ENCODE data around the gene ANKLE2. TPM values are rescaled to one million over a fixed set of nuclear protein-coding genes. Genes with fewer than 3 reads are reported as not detected.
"Not testable (repeated sequence)": the region's sequence is repeated elsewhere in the genome, so short reads cannot be mapped to it uniquely, and the experiment has no call there.

Gene ANKLE2
- 48.1 and 52.4 TPM in 2 replicates for total RNA-seq (2014; rRNA removed; shearing (Covaris generic))
- polyA plus RNA-seq (2015; cell fraction: cytosol; rRNA removed): 38.1 and 43.1 TPM in 2 replicates
- polyA plus RNA-seq (2015; cell fraction: nucleus; rRNA removed): 239 and 246 TPM in 2 replicates

GRCh38 chr12:132761032-132761920, at the start of gene ANKLE2:
Gene ANKLE2, minus strand, starts transcription at chr12:132761832. Its CDS starts 34 bp downstream, at chr12:132761798.
- in situ Hi-C loops (cut with HindIII; ENCODE audit: low pct_unique_long_range_greater_than_20kb, low sequenced_read_pairs): no loop called here
- DNase-seq (ENCODE audit: low read depth, low spot score): peak; percentile 48

- peak; percentile 67 for DNase-seq (ENCODE audit: low read depth, low spot score)
Observed at GRCh38 chr12:132809391-132809790, 47.8 kb upstream of the ANKLE2 start.

GRCh38 chr12:132807295-132808092, 45.9 kb upstream of the ANKLE2 start:
- no peak for DNase-seq (ENCODE audit: low read depth, low spot score)
- in situ Hi-C loops (cut with HindIII; ENCODE audit: low pct_unique_long_range_greater_than_20kb, low sequenced_read_pairs): no loop called here

More at GRCh38 chr12:132809391-132809790, 47.8 kb upstream of the ANKLE2 start:
- in situ Hi-C loops (cut with HindIII; ENCODE audit: low pct_unique_long_range_greater_than_20kb, low sequenced_read_pairs): not testable (repeated sequence)

- in situ Hi-C loops (cut with HindIII; ENCODE audit: low pct_unique_long_range_greater_than_20kb, low sequenced_read_pairs): no loop called here
- DNase-seq (ENCODE audit: low read depth, low spot score): no peak
Observed at GRCh38 chr12:132806857-132807256, 45.2 kb upstream of the ANKLE2 start.

GRCh38 chr12:132804426-132804861, 42.8 kb upstream of the ANKLE2 start:
- no peak for DNase-seq (ENCODE audit: low read depth, low spot score)
- in situ Hi-C loops (cut with HindIII; ENCODE audit: low pct_unique_long_range_greater_than_20kb, low sequenced_read_pairs): no loop called here

- in situ Hi-C loops (cut with HindIII; ENCODE audit: low pct_unique_long_range_greater_than_20kb, low sequenced_read_pairs): no loop called here
- no peak for DNase-seq (ENCODE audit: low read depth, low spot score)
Observed at GRCh38 chr12:132803888-132804287, 42.3 kb upstream of the ANKLE2 start.

GRCh38 chr12:132803125-132803524, 41.5 kb upstream of the ANKLE2 start:
- in situ Hi-C loops (cut with HindIII; ENCODE audit: low pct_unique_long_range_greater_than_20kb, low sequenced_read_pairs): no loop called here
- DNase-seq (ENCODE audit: low read depth, low spot score): no peak

- in situ Hi-C loops (cut with HindIII; ENCODE audit: low pct_unique_long_range_greater_than_20kb, low sequenced_read_pairs): no loop called here
- no peak for DNase-seq (ENCODE audit: low read depth, low spot score)
Observed at GRCh38 chr12:132801741-132802140, 40.1 kb upstream of the ANKLE2 start.

GRCh38 chr12:132798836-132799235, 37.2 kb upstream of the ANKLE2 start:
- in situ Hi-C loops (cut with HindIII; ENCODE audit: low pct_unique_long_range_greater_than_20kb, low sequenced_read_pairs): no loop called here
- no peak for DNase-seq (ENCODE audit: low read depth, low spot score)

GRCh38 chr12:132797820-132798570, 36.4 kb upstream of the ANKLE2 start:
- in situ Hi-C loops (cut with HindIII; ENCODE audit: low pct_unique_long_range_greater_than_20kb, low sequenced_read_pairs): no loop called here
- DNase-seq (ENCODE audit: low read depth, low spot score): no peak

GRCh38 chr12:132795847-132796246, 34.2 kb upstream of the ANKLE2 start:
- DNase-seq (ENCODE audit: low read depth, low spot score): no peak
- in situ Hi-C loops (cut with HindIII; ENCODE audit: low pct_unique_long_range_greater_than_20kb, low sequenced_read_pairs): no loop called here

GRCh38 chr12:132791940-132792339, 30.3 kb upstream of the ANKLE2 start:
- DNase-seq (ENCODE audit: low read depth, low spot score); in situ Hi-C loops (cut with HindIII; ENCODE audit: low pct_unique_long_range_greater_than_20kb, low sequenced_read_pairs): not testable (repeated sequence)

GRCh38 chr12:132789099-132789471, 27.5 kb upstream of the ANKLE2 start:
- DNase-seq (ENCODE audit: low read depth, low spot score): no peak
- in situ Hi-C loops (cut with HindIII; ENCODE audit: low pct_unique_long_range_greater_than_20kb, low sequenced_read_pairs): no loop called here

GRCh38 chr12:132788375-132789098, 26.9 kb upstream of the ANKLE2 start:
- in situ Hi-C loops (cut with HindIII; ENCODE audit: low pct_unique_long_range_greater_than_20kb, low sequenced_read_pairs): no loop called here
- no peak for DNase-seq (ENCODE audit: low read depth, low spot score)

- in situ Hi-C loops (cut with HindIII; ENCODE audit: low pct_unique_long_range_greater_than_20kb, low sequenced_read_pairs): no loop called here
- DNase-seq (ENCODE audit: low read depth, low spot score): no peak
Observed at GRCh38 chr12:132787877-132788276, 26.2 kb upstream of the ANKLE2 start.

- in situ Hi-C loops (cut with HindIII; ENCODE audit: low pct_unique_long_range_greater_than_20kb, low sequenced_read_pairs): no loop called here
Observed at GRCh38 chr12:132786192-132786591, 24.6 kb upstream of the ANKLE2 start.

GRCh38 chr12:132784580-132784979, 22.9 kb upstream of the ANKLE2 start:
- DNase-seq (ENCODE audit: low read depth, low spot score): no peak
- in situ Hi-C loops (cut with HindIII; ENCODE audit: low pct_unique_long_range_greater_than_20kb, low sequenced_read_pairs): no loop called here

More at GRCh38 chr12:132786192-132786591, 24.6 kb upstream of the ANKLE2 start:
- no peak for DNase-seq (ENCODE audit: low read depth, low spot score)

Measured in SK-MEL-5 (cell line).